ELF-1 (cell line): ENCODE data around the gene CCDC187.
A peak's percentile ranks its signal among the peaks of the same experiment; 100 is the strongest.
"Not testable (repeated sequence)": the region's sequence is repeated elsewhere in the genome, so short reads cannot be mapped to it uniquely, and the experiment has no call there.

Source experiments
- DNase-seq: peaks from one replicate; pipeline ENCODE4 v3.0.0-alpha.2; 2016; ENCODE audit warnings: low read depth, low spot score

Gene CCDC187

GRCh38 chr9:136327304-136327974 is 23.5 kb upstream of the CCDC187 start, which contains the start of gene GPSM1:
GPSM1 (plus strand) TSS chr9:136327539; CDS start chr9:136327696, 157 bp downstream.
- DNase-seq: no peak

GRCh38 chr9:136326761-136327303 is 22.9 kb upstream of the CCDC187 start:
- DNase-seq: no peak

- DNase-seq: peak; percentile 68
Observed at GRCh38 chr9:136326061-136326760, 22.3 kb upstream of the CCDC187 start.

- no peak for DNase-seq
Observed at GRCh38 chr9:136325358-136325757, 21.5 kb upstream of the CCDC187 start.

- no peak for DNase-seq
Observed at GRCh38 chr9:136324501-136325300, 20.8 kb upstream of the CCDC187 start.

GRCh38 chr9:136323371-136323789 is 19.5 kb upstream of the CCDC187 start:
- DNase-seq: no peak

- no peak for DNase-seq
Observed at GRCh38 chr9:136322756-136323330, 18.9 kb upstream of the CCDC187 start.

- DNase-seq: no peak
Observed at GRCh38 chr9:136321561-136321960, 17.7 kb upstream of the CCDC187 start.

- DNase-seq: not testable (repeated sequence)
Observed at GRCh38 chr9:136320972-136321371, 17.1 kb upstream of the CCDC187 start.

GRCh38 chr9:136319955-136320354 is 16.1 kb upstream of the CCDC187 start:
- not testable (repeated sequence) for DNase-seq

GRCh38 chr9:136319244-136319643 is 15.3 kb upstream of the CCDC187 start:
- not testable (repeated sequence) for DNase-seq

GRCh38 chr9:136318776-136319241 is 14.9 kb upstream of the CCDC187 start:
- no peak for DNase-seq

GRCh38 chr9:136318111-136318775 is 14.3 kb upstream of the CCDC187 start:
- no peak for DNase-seq

GRCh38 chr9:136317695-136318094 is 13.8 kb upstream of the CCDC187 start:
- DNase-seq: no peak

- DNase-seq: no peak
Observed at GRCh38 chr9:136316896-136317676, 13.2 kb upstream of the CCDC187 start.

GRCh38 chr9:136316271-136316751 is 12.4 kb upstream of the CCDC187 start:
- no peak for DNase-seq

GRCh38 chr9:136314944-136315343 is 11.1 kb upstream of the CCDC187 start:
- DNase-seq: no peak

GRCh38 chr9:136314056-136314416 is 10.1 kb upstream of the CCDC187 start:
- DNase-seq: no peak

GRCh38 chr9:136313111-136314055 is 9.5 kb upstream of the CCDC187 start:
- DNase-seq: no peak
